ENCODE data around the gene SERF1B. TPM values are rescaled to one million over a fixed set of nuclear protein-coding genes. Genes with fewer than 3 reads are reported as not detected.
"Not testable (repeated sequence)": the region's sequence is repeated elsewhere in the genome, so short reads cannot be mapped to it uniquely, and the experiment has no call there.

Gene SERF1B
- 10 to 100 TPM; 18.4 to 27.7 TPM for total RNA-seq

DNA sequence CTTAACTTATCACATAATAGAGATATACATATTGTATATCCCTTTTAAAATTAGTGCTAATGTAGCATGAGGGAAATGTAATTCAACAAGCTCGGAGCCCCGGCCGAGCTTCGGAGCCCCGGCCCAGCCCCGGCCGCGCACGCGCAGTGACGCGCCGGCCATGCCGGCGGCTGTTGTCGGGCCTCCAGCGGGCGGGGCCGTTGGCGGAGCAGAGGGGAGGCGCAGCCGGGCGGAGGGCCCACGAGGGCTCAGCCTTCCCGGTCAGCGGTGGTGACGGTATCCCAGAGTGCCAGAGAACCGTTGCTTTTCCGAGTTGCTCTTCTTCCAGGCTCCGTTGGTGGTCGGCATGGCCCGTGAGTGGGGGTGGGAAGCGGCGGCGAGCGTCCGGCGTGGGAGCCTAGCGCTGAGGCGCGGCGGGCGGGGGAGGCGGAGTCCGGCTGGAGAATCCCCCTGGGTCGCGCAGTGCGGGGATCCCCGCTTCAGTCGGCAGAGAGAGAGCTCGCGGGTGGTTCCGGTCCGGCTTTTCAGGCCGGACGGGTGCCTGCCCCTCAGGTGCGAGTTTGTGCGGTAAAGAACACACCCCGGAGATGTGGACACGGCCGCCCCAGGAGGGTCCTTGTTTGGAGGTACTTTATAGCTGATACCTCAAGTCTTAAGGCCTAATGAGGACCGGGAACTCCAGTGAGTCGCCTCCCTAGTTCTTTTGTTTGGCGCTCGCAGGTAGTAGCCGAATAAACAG lies at the start of gene SERF1B:
Gene SERF1B, plus strand, starts transcription at position 146 of the 739 bp plus-strand sequence. Its CDS starts 201 bp downstream, at position 347.
- not testable (repeated sequence) for DNase-seq; H3K9me3 Mint-ChIP-seq; H3K36me3 Mint-ChIP-seq (ENCODE audit: insufficient read depth in 2 of 2); H3K27ac Mint-ChIP-seq; H3K27me3 Mint-ChIP-seq (ENCODE audit: low read depth); H3K4me1 Mint-ChIP-seq (ENCODE audit: low read depth); H3K4me3 Mint-ChIP-seq
- ATAC-seq (replicated peaks in 1 of 2) = peak; percentile 93 to 96

DNA sequence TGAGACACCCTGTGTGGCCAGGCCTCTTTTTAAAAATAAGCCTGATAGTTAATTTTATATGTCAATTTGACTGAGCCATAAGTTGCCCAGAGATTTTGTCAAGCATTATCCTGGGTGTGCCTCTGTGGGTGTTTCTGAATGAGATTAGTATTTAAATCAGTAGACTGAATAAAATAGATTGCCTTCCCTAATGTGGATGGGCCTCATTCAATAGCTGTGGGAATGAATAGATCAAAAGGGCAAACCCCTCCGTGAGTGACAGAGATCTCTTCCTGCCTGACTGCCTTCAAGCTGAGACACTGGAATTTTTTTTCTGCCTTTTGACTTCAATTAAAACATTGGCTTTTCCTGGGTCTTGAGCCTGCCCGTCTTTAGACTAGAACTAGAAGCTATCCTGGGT lies 33.3 kb upstream of the SERF1B start:
- not testable (repeated sequence) for H3K27ac Mint-ChIP-seq; H3K36me3 Mint-ChIP-seq (ENCODE audit: insufficient read depth in 2 of 2); H3K27me3 Mint-ChIP-seq (ENCODE audit: low read depth); H3K9me3 Mint-ChIP-seq; ATAC-seq (replicated peaks in 1 of 2); H3K4me3 Mint-ChIP-seq; DNase-seq; H3K4me1 Mint-ChIP-seq (ENCODE audit: low read depth)

DNA sequence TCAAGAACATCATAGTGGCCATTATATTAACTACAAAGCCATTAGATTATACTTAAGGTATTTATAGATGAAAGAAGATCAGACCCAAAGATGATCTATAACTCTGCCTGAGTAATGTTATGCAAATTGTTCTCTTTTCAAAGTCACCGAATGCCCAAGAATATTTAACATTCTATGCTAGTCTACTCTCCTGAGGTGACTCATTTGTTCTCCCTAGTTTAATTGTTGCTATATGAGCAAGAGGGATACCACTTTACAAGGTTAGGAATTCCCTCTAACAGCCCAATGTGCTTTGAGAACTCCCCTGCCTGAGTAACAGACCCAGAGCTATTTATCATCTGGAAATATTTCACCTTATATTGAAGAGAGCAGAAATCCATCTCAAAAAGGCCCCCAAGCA lies 29.5 kb upstream of the SERF1B start:
- not testable (repeated sequence) for H3K36me3 Mint-ChIP-seq (ENCODE audit: insufficient read depth in 2 of 2); H3K4me1 Mint-ChIP-seq (ENCODE audit: low read depth); H3K9me3 Mint-ChIP-seq; H3K27me3 Mint-ChIP-seq (ENCODE audit: low read depth); H3K27ac Mint-ChIP-seq; ATAC-seq (replicated peaks in 1 of 2); H3K4me3 Mint-ChIP-seq; DNase-seq

DNA sequence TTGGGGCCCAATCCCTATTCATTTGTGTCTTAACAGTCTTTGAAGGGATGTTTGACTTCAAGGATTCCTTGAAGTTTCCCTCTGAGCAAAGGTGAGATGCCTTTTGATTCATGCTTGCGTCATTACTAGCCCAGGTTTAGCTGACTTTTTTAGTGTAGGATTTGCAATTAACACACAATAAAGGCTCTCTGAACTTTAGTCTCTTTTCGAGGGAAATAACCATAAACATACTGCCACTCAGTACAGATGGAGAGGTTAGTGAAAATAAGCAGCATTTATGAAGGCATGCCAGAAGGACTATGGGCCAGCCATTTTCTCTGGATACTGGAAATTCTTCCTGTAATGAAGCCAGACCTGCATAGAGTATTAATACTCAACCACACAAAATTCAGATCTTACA lies 4.4 kb upstream of the SERF1B start:
- not testable (repeated sequence) for H3K27me3 Mint-ChIP-seq (ENCODE audit: low read depth); DNase-seq; H3K9me3 Mint-ChIP-seq; H3K36me3 Mint-ChIP-seq (ENCODE audit: insufficient read depth in 2 of 2); H3K4me3 Mint-ChIP-seq; H3K4me1 Mint-ChIP-seq (ENCODE audit: low read depth); H3K27ac Mint-ChIP-seq; ATAC-seq (replicated peaks in 1 of 2)

DNA sequence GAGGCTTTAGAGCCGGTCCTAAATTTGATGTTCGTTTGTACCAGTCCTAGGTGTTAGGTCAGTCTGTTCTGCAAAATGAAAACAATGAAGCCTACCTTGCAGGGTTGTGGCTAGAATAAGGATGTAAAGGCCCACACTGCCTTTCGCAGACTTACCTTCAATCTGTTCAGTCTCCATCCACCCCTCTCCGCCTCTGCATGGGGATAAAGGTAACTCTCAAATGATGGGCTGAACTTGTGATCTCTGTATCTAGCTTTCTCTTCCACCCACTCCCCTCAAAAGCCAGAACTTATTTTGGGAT lies 744 bp downstream of the SERF1B start:
- peak; percentile 13 to 24 for ATAC-seq (replicated peaks in 1 of 2)
- not testable (repeated sequence) for H3K9me3 Mint-ChIP-seq; H3K27ac Mint-ChIP-seq; H3K4me1 Mint-ChIP-seq (ENCODE audit: low read depth); DNase-seq; H3K4me3 Mint-ChIP-seq; H3K27me3 Mint-ChIP-seq (ENCODE audit: low read depth); H3K36me3 Mint-ChIP-seq (ENCODE audit: insufficient read depth in 2 of 2)

DNA sequence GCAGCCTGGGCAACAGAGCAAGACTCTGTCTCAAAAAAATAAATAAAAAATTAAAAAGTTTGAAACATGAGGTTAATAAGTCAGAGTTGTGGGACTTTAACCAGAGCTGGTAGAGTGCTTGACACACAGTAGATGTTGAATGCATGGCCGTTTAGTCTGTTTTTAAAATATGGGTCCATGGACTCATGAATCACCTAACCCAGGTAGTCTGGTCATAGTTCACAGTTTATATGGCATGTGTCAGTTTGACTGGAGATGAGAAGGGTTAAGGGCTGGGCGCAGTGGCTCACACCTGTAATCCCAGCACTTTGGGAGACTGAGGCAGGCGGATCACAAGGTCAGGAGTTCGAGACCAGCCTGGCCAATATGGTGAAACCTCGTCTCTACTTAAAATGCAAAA lies 6.2 kb downstream of the SERF1B start:
- not testable (repeated sequence) for H3K4me3 Mint-ChIP-seq; H3K36me3 Mint-ChIP-seq (ENCODE audit: insufficient read depth in 2 of 2); H3K27ac Mint-ChIP-seq; H3K4me1 Mint-ChIP-seq (ENCODE audit: low read depth); DNase-seq; H3K27me3 Mint-ChIP-seq (ENCODE audit: low read depth); ATAC-seq (replicated peaks in 1 of 2); H3K9me3 Mint-ChIP-seq

DNA sequence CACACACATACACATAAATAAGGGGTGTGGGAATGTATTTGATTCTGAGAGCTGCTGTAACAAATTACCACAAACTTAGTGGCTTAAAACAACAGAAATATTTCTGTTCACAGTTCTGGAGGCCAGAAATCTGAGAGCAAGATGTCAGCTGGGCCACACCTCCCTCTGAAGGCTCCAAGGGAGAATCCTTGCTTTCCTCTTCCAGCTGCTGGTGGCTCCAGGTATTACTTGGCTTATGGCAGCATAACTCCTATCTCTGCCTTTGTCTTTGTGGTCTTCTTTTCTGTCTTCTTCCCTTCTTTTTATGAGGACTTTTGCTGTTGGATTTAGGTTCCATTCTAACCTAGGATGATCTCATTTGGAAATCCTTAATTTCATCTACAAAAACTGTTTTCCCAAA lies 16.4 kb downstream of the SERF1B start:
- not testable (repeated sequence) for H3K36me3 Mint-ChIP-seq (ENCODE audit: insufficient read depth in 2 of 2); H3K9me3 Mint-ChIP-seq; DNase-seq; ATAC-seq (replicated peaks in 1 of 2); H3K27ac Mint-ChIP-seq; H3K4me3 Mint-ChIP-seq; H3K27me3 Mint-ChIP-seq (ENCODE audit: low read depth); H3K4me1 Mint-ChIP-seq (ENCODE audit: low read depth)

DNA sequence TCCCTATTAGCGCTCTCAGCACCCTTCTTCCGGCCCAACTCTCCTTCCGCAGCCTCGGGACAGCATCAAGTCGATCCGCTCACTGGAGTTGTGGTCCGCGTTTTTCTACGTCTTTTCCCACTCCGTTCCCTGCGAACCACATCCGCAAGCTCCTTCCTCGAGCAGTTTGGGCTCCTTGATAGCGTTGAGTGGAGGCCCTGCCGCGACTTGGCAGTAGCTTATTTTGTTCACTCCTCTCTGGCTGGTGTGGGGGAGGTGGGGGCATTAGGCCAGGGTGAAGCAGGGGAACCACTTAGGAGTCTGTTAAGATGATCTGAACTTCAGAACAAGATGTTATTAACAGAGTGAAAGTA lies 24.7 kb downstream of the SERF1B start:
- not testable (repeated sequence) for H3K27ac Mint-ChIP-seq; H3K9me3 Mint-ChIP-seq; H3K36me3 Mint-ChIP-seq (ENCODE audit: insufficient read depth in 2 of 2); DNase-seq; ATAC-seq (replicated peaks in 1 of 2); H3K27me3 Mint-ChIP-seq (ENCODE audit: low read depth); H3K4me3 Mint-ChIP-seq; H3K4me1 Mint-ChIP-seq (ENCODE audit: low read depth)

DNA sequence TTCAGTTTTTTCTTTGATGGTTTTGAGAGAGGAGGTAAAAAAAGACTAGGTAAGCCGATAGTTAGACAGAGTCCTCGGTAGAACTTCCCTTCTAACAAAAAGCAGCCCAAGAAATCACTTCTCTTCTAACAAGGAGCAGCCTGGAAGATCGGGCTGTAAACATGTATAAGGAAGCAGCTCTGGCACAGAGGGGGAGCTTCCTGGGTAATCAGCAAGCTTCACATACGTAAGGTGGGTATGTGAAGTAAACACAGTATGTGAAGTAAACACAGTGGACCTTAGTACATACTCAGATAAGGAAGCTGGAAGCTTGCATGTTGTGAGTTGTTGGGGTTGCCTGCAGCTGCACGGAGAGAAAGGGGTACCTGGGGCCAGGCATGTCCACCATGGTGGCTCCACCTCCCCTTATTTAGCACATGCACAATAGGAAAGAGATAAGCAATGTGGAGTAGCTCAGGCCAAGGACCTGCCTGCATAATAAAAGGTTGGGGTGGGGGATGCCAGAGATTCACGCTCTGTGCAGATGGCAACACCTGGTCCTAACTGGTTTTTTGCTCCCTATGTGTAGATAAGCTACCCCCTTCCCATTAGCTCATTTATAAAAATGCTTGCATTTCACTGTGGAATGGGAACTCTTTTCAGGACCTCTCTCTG lies 31.4 kb downstream of the SERF1B start:
- peak; percentile 4 to 9 for ATAC-seq (replicated peaks in 1 of 2)
- H3K9me3 Mint-ChIP-seq; DNase-seq; H3K36me3 Mint-ChIP-seq (ENCODE audit: insufficient read depth in 2 of 2); H3K4me1 Mint-ChIP-seq (ENCODE audit: low read depth); H3K27me3 Mint-ChIP-seq (ENCODE audit: low read depth); H3K4me3 Mint-ChIP-seq; H3K27ac Mint-ChIP-seq: not testable (repeated sequence)

DNA sequence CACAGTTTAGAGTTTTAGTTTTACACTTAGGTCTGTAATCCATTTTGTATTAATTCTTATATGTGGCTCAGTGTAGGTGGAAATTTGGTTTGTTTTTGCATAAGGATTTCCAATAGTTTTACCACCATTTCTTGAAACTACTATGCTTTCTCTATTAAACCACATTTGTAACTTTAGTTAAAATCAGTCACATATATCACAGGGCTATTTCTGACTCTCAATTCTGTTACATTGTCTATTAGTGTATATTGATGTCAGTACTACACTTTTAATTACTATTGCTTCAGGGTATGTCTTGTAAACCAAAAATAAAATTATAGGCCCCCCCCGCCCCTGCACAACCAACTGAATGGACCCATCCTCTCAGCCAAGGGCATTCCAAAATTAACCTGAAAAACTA lies 32.1 kb downstream of the SERF1B start:
- peak; percentile 7 to 21 for ATAC-seq (replicated peaks in 1 of 2)
- not testable (repeated sequence) for H3K27me3 Mint-ChIP-seq (ENCODE audit: low read depth); H3K4me1 Mint-ChIP-seq (ENCODE audit: low read depth)

DNA sequence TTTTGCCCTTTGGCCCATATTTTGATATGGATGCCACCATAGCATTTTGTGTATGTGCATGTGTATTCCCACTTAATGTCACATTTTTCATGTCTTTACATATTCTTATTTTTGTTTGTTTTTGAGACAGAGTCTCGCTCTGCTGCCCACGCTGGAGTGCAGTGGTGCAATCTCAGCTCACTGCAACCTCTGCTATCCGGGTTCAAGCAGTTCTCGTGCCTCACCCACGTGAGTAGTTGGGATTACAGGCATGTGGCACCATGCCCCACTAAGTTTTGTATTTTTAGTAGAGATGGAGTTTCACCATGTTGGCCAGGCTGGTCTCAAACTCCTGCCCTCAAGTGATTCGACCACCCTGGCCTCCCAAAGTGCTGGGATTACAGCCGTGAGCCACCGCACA lies 52.6 kb downstream of the SERF1B start:
- ATAC-seq (replicated peaks in 1 of 2); H3K27ac Mint-ChIP-seq; H3K4me1 Mint-ChIP-seq (ENCODE audit: low read depth); H3K27me3 Mint-ChIP-seq (ENCODE audit: low read depth); DNase-seq; H3K36me3 Mint-ChIP-seq (ENCODE audit: insufficient read depth in 2 of 2); H3K9me3 Mint-ChIP-seq; H3K4me3 Mint-ChIP-seq: not testable (repeated sequence)

More for the DNA sequence above, 32.1 kb downstream of the SERF1B start:
- DNase-seq; H3K4me3 Mint-ChIP-seq; H3K9me3 Mint-ChIP-seq; H3K27ac Mint-ChIP-seq; H3K36me3 Mint-ChIP-seq (ENCODE audit: insufficient read depth in 2 of 2): not testable (repeated sequence)

DNA sequence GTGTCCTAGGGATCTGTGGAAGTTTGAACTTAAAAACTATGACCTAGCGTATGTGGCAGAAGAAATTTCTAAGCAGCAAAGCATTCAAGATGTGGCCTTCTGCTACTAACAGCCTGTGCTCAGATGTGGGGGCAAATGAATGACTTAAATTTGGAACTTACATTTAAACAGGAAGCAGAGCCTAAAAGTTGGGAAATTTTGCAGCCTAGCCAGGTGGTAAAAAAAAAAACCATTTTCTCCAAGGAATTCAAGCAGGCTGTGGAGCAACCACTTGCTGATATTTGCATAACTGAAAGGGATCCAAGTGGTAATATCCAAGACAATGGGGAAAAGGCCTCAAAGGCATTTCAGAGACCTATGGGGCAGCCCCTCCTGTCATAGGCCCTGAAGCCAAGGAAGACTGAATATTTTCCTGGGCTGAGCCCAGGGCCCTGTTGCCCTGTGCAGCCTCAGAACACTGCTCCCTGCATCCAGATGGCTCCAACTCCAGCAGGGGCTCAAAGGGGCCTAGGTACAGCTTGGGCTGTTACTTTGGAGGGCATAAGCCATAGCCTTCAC lies 63.9 kb downstream of the SERF1B start:
- H3K9me3 Mint-ChIP-seq; H3K27me3 Mint-ChIP-seq (ENCODE audit: low read depth); H3K4me1 Mint-ChIP-seq (ENCODE audit: low read depth); H3K27ac Mint-ChIP-seq; H3K4me3 Mint-ChIP-seq; DNase-seq; H3K36me3 Mint-ChIP-seq (ENCODE audit: insufficient read depth in 2 of 2); ATAC-seq (replicated peaks in 1 of 2): not testable (repeated sequence)

DNA sequence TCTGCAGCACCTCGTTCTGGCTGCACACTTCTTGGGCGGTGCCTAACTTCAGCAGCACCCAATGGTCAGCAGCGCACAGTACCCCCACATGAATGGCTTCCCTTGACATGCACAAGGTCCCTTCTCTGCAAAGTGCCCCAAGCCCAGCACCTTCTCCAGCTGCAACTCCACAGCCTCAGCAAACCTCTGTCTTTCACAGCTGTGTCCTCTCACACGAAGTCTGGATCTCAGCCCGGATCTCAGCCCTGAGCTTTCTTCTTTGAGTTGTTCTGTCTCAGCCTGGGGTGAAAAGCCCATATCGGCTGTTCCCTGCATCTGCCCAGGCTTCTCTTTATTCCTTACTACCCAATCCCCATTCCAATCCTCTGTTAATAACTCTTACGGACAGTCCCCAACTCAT lies 66.7 kb downstream of the SERF1B start:
- H3K27me3 Mint-ChIP-seq (ENCODE audit: low read depth); ATAC-seq (replicated peaks in 1 of 2); DNase-seq; H3K27ac Mint-ChIP-seq; H3K9me3 Mint-ChIP-seq; H3K4me3 Mint-ChIP-seq; H3K36me3 Mint-ChIP-seq (ENCODE audit: insufficient read depth in 2 of 2); H3K4me1 Mint-ChIP-seq (ENCODE audit: low read depth): not testable (repeated sequence)

All from activated T-cell treated with anti-CD3 and anti-CD28 coated beads, Interleukin-2, amount 50 U/mL, for 72 hours (primary cell).